ENCODE measurements around the gene ATP11A.

The ATP11A gene

DNA sequence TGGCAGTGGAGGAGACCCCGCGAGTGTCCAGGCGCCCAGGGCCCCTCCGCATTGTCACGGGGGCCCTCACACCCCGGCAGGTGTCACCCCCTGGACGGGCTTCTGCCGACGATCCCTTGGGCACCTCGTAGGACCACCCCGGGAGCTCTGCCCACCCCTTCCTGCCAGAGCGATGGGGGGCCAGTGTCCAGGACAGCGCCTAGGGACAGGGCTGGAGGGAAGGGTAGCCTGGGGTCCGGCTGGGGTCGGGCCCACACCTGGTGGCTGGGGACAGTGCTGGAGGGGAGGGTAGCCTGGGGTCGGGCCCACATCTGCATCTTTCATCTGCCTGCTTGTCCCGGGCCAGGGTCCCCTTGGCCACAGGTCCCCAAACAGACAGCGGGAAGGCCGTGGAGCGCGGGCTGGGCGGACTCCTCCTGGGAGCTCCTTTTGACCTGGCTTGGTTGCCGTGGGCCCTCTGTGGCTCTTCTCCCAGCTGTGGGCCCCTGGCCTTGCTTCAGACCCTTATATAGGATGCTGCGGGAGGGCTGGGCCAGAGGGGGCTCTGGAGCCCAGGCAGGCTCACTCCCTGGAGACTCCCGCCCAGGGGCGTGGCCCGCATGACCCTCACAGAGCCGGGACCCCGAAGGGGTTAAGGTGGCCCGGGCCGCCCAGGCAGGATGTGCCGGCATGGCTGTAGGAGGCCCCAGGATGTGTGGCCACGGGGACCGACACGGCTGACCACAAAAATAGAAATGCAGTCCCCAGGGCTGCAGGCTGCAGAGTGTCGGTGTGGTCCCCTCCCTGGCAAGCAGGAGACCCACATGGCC, 205.0 kb downstream of the ATP11A start:
- no peak for DNase-seq (ENCODE audit: low spot score)

DNA sequence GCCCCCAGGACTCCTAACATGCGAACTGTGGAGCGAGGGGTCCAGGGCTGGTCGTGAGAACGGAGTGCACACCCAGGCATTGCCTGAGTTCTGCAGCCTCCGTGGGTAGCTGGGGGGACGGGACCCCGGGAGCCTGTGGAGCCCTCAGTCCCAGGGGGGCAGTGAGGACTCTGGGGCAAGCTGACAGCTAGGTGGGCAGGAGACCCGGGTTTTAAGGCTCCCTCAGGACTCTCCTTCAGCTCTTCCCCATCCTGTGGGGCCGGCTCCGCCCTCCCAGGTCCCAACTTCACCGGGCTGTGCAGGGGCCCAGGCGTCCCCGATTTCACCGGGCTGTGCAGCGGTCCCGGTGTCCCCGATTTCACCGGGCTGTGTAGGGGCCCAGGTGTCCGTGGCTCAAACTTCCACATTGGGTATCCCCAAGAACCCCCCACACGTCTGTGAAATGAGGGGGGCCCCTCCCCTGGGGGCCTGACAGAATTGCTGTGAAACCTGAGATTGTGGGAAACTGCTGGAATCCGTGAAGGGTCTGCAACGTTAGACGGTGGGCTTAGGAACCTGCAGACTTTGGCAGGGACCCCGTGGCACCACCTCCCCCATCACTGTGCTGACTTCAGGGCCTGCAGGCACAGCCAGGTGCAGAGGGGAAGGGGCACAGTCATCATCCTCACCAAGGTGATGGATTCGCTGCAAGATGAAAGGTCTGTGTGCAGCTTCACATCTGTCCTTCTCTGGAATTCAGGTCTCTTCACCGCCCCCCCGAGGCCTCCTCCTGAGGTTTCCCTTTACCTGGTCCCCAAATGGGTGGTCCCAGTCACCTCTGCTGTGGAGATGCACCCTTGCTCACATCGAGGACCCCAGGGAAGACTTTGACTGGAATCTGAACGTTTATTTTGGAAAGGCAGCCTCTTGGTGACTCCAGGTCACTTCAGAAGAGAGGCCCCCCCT, 206.0 kb downstream of the ATP11A start:
- DNase-seq (ENCODE audit: low spot score) = no peak

DNA sequence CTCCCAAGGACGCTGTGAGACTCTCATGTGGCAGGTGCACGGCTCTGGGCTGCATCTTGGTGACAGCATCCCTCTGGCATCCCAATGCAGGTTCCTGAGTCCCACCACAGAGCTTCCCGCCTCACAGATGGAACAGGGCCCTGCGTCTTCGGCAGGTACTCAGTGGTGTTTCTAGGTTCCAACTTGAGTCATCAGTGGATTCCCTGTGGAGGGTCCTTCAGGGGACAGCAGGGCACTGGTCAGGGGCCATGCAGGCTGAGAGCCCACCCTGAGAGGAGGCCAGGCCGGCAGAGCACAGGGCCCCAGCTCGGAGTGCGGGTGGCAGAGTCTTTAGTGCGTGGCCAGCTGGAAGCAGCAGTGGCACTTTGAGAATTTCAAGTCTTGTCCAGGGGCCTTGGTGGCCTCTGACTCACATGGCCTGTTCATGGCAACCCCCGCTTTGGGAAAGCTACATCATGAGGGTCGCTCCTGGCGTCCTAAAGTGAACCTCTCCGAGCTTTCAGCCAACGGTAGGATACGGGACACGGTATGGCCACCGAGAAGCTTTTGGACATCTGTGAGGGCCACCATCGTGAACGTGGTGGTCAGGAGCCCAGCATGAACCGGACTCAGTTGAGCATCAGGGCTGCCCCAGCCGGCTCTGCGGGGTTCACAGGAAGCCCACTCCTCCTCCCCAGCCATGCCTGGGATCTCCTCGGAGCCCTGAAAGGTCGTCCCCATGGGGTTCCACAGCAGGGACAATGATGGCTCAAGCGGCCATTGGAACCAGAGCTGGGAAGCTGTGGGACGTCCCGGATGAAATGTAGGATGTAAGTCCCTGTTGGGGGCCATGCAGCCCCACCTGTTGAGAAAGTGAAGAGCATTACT, 207.1 kb downstream of the ATP11A start:
- no peak for DNase-seq (ENCODE audit: low spot score)

- no peak for DNase-seq (ENCODE audit: low spot score)
Measured at GRCh38 chr13:112897603-112897955, 207.7 kb downstream of the ATP11A start.

DNA sequence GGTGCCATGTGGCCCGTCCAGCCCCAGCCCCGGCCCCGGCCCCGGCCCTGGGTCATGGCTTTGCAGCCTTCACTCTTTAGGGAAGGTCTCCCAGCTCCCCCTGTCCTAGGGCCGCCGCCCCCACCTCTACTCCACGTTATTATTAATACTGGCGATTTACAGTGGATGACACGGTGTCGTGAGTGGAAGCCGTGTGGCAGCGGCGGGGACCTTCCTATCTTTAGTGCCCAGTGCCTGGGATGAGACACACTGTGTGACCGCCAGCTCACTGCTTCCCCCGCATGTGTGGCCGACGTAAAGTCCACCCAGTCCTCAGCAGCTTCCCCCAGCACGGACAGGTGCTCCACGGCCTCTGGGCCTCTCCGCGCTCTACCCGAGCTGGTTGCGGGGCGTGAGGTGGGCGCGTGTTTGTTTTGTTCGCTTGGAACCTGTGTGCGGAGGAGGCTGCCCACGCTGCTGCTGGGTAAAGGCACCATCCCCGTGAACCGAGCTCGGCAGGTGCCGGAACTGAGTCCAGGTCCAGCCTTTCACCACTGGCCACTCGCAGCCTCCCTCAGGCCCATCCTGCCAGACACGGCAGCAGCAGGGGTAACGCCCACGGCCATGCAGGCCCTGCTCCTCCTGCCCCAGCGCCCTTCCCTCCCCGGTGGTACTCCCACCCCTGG, 208.2 kb downstream of the ATP11A start:
- no peak for DNase-seq (ENCODE audit: low spot score)

GRCh38 chr13:112898621-112899280, 208.9 kb downstream of the ATP11A start:
- no peak for DNase-seq (ENCODE audit: low spot score)

DNA sequence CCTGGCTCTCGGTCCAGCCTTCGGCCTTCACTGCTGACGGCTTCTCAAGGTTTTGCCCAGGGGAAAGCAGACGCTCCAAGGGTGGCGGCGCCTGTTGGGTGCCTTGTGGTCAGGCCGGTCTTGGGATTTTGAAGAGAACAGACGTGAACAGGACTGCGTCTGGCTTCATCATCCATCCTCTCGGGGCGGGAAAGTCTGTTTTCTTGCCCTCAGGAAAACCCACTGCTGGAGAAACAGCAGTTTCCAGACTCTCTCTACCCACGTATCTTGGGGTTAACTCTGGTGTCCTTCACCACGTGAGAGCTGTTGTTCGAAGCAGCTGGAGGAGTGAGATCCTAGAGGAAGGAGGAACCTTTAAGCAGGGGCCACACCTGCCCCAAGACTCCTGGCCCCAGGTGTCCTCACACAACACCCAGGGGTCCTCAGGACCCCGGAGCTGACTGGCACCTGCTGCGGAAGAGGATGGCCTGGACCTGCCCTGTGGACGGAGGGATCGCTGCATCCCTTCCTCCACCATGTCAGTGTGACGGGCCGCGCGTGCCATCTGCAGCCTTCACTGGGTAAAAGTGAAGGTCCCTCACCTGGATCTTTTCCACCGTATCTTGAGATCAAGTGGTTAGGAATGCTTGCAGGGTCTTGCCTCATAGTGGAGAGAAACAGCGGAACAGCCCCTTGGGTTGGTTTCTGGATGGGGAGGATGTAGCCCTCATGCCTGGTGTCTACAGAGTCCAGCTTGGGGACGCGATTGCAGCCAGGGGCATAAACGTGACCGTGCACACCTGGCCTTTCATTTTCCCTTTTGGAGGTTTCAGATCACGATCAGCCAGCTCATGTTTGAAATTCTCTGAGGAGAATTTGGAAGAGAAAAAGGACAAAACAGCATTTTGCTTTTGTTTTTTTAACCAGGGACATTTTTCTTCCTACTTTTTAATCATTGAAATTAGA, 209.7 kb downstream of the ATP11A start:
- DNase-seq (ENCODE audit: low spot score) = no peak

DNA sequence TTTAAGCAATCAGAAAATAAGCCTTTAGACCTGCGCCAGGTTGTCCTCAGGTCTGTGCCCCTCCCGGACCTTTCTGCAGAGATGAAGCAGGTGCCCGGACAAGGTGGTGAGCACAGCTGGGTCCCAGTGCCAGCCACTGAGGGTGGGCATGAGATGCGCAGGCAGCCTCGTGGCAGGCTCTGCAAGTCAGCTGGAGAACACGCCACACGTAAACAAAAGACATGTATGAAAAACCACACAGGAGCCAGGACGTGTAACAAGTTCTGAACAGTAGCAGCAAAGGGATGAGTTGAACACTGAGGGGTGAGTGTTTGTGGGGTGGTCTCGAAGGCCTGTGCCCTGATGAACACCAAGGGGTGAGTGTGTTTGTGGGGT, 210.4 kb downstream of the ATP11A start:
- no peak for DNase-seq (ENCODE audit: low spot score)

- no peak for DNase-seq (ENCODE audit: low spot score)
Measured at GRCh38 chr13:112900691-112901091, 210.9 kb downstream of the ATP11A start.

DNA sequence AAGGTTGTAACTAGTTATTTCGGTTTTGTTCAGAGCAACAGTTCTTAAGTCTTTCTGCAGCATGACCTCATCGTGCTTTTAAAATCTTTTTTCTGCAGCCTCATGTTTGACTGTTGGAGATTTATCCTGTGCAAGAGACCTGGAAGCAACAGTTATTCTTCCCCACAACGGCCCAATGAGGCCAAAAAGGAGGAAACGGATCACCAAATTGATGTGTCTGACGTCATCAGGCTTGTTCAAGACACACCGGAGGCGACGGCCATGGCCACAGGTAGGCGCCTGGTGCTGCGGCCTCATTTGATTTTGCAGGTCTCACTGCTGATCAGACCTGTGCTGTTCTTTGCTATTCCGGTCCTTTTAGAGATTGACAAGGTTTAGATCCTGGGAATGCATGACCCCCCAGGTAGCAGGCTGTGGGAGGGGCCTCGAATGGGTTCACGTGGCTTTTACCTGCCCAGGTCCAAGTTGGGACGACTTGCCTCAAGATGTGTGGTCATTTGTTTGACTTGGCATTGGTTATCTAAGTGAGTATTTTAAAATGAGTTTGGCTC, 212.3 kb downstream of the ATP11A start:
- no peak for DNase-seq (ENCODE audit: low spot score)

DNA sequence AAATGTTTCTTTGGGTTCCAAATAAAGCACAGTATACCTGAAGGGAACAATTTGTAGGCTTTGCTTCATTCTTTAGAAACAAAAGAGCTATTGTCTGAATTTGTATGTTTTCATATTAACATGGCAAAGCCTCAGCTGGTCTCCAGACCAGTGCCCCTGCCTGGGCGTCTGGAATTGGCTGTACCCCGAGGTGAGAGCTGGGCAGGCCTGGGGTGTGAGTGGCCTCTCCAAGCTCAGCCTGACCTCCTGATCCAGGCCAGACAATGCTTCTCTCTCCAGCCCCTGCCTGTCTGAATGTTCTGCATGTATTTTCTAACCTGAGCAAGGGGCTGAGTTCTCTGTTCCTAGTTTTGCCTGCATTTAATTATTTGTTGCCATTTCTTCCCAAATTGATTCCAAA, 212.8 kb downstream of the ATP11A start:
- no peak for DNase-seq (ENCODE audit: low spot score)

GRCh38 chr13:112903071-112903577, 213.3 kb downstream of the ATP11A start:
- no peak for DNase-seq (ENCODE audit: low spot score)

- DNase-seq (ENCODE audit: low spot score) = no peak
Measured at GRCh38 chr13:112903606-112904195, 213.9 kb downstream of the ATP11A start.

- DNase-seq (ENCODE audit: low spot score) = no peak
Measured at GRCh38 chr13:112904436-112904960, 214.7 kb downstream of the ATP11A start.

GRCh38 chr13:112905086-112905485, 215.2 kb downstream of the ATP11A start:
- DNase-seq (ENCODE audit: low spot score) = no peak

GRCh38 chr13:112905619-112905989, 215.8 kb downstream of the ATP11A start:
- DNase-seq (ENCODE audit: low spot score) = no peak

- no peak for DNase-seq (ENCODE audit: low spot score)
Measured at GRCh38 chr13:112905990-112906641, 216.3 kb downstream of the ATP11A start.

GRCh38 chr13:112907286-112907685, 217.4 kb downstream of the ATP11A start:
- DNase-seq (ENCODE audit: low spot score) = no peak
